ENCODE data around the gene NFE2L3.
"Not testable (repeated sequence)": the region's sequence is repeated elsewhere in the genome, so short reads cannot be mapped to it uniquely, and the experiment has no call there.

Gene NFE2L3

DNA sequence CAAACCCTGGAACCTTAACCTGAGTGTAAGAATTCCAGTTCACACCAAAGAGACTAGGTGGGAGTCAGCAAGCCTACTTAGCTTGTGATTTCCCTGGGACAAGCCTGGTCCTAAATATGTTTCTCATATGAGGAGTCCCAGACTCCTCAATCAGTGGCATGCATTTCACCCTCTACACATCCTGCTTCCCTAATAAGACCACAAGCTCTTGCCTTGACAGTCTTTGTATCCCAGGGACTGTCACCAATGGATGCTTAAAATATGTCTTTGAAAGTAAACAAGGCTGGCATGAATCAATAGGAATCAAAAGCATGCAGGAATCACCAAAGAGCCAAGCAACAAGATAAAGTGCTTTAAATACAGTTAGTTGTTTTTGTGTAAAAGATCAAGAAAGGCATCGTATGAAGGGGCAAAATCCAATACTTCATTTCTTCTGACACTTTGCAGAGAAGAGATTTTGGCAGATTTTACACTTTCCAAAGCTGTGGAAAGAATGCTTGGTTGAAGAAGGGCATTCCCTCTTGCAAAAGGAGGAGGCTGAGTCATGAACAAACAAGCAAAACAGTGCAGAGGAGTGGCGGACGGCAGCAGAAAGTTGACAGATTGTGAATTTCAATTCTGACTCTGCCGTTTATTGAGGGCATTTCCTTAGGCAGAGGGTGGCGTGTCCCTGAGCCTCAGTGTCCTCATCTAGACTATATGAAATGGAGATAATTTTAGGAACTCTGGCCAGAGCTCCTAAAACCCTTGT, 8.5 kb upstream of the NFE2L3 start:
- no peak overlapping the region for H3K4me3 ChIP-seq
- no peak overlapping the region for H3K27ac ChIP-seq
- H3K27me3 ChIP-seq, result no peaks in the 10 kb centered on the region
- H3K9me3 ChIP-seq (replicated peaks in 1 of 11), result peaks cover 11 to 27% (median 22%) of the 10 kb centered on the region in 11 experiments
- H3K4me2 ChIP-seq, result no peak overlapping the region
- no peaks in the 10 kb centered on the region for H3K36me3 ChIP-seq
- no peak for TF ChIP-seq Cebpa-rat (IDR thresholded peaks at IDR 0.05)
- no peak overlapping the region for H3K9ac ChIP-seq
- no peaks in the 10 kb centered on the region for H4K20me1 ChIP-seq
- peaks cover 0 to 27% (median 0%) of the 10 kb centered on the region in 10 experiments; a peak in 3 of 20 replicates for H3K4me1 ChIP-seq

DNA sequence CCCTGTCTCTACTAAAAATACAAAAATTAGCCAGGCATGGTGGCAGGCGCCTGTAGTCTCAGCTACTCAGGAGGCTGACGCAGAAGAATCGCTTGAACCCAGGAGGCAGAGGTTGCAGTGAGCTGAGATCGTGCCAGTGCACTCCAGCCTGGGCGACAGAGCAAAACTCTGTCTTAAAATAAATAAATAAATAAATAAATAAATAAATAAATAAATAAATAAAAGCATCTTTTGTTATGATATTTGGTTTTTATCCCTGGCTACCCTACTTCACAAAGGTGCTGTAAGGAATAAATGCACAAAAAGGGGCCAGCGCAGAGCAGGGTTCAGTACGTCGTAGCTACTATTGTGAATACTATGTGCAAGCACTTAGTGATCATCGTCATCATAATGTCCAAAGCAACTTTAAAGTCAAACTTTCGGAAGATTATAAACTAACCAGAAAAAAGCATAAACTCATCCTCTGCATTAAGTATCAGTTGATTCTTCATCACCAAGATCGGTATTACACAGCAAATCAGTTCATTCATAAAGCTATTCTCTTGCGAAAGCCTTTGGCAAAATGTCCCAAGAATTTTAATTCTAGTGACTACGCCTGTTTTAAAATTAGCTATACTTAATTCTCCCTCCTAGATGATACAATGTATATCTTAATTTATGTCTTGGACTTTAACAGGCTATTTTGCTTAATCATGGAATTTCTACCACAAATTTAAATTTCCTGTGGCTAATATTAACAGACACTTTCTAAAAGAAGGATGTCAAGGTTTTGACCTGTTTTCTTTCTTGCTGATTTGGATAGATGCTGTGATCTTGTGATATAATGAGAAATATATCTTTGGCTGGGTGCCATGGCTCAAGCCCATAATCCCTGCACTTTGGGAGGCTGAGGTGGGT, 7.6 kb upstream of the NFE2L3 start:
- H3K4me2 ChIP-seq, result peak overlapping the region in 1 of 11 experiments; percentile 41; a peak in 1 of 22 replicates
- no peak for TF ChIP-seq Cebpa-rat (IDR thresholded peaks at IDR 0.05)
- H3K9me3 ChIP-seq (replicated peaks in 1 of 11), result peaks cover 11 to 27% (median 22%) of the 10 kb centered on the region in 11 experiments
- H3K27me3 ChIP-seq, result no peaks in the 10 kb centered on the region
- H3K4me3 ChIP-seq, result no peak overlapping the region
- H3K36me3 ChIP-seq, result no peaks in the 10 kb centered on the region
- no peak overlapping the region for H3K9ac ChIP-seq
- H3K4me1 ChIP-seq, result peaks cover 0 to 20% (median 0%) of the 10 kb centered on the region in 10 experiments; a peak in 3 of 20 replicates
- H4K20me1 ChIP-seq, result no peaks in the 10 kb centered on the region
- H3K27ac ChIP-seq, result no peak overlapping the region

DNA sequence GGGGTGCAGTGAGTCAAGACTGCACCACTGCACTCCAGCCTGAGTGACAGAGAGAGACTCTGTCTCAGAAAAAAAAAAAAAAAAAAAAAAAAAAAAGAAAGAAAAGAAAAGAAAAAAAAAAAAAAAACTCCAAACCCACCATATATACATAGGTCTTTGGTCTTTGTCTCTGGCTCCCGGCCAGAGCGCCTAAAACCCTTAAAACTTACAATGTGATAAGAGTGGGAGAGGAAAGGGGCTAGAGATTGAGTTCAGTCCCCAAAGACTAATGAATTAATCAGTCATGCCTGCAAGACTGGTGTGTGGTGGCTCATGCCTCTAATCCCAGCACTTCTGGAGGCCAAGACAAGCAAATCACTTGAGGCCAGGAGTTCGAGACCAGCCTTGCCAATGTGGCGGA, 6.8 kb upstream of the NFE2L3 start:
- Histone ChIP-seq H4K20me1 (no peaks in the 10 kb centered on the region), H3K27me3 (no peaks in the 10 kb centered on the region), H3K9me3 (replicated peaks in 1 of 11) (peaks cover 11 to 27% (median 22%) of the 10 kb centered on the region in 11 experiments), H3K4me3 (no peak overlapping the region), H3K9ac (no peak overlapping the region), H3K4me1 (peaks cover 0 to 15% (median 0%) of the 10 kb centered on the region in 10 experiments; a peak in 2 of 20 replicates), H3K36me3 (no peaks in the 10 kb centered on the region), H3K4me2 (peak overlapping the region in 1 of 11 experiments; percentile 41; a peak in 1 of 22 replicates), H3K27ac (no peak overlapping the region)
- no peak for TF ChIP-seq Cebpa-rat (IDR thresholded peaks at IDR 0.05)

DNA sequence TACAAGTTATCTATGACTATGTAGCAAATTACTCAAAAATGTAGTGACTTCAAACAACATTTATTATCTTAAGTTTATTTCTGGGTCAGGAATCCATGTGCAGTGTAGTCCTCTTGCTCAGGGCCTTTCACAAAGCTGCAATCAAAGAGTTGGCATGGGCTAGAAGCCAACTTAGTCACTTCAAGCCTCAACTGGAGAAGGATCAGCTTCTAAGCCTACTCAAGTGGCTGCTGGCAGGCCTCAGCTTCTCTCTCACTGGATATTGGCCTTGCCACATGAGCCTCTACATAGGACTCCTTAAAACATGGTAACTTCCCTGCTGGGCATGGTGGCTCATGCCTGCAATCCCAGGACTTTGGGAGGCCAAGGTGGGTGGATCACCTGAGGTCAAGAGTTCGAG, 5.0 kb upstream of the NFE2L3 start:
- peaks cover 11 to 27% (median 22%) of the 10 kb centered on the region in 11 experiments for H3K9me3 ChIP-seq (replicated peaks in 1 of 11)
- no peak overlapping the region for H3K27ac ChIP-seq
- H3K9ac ChIP-seq, result no peak overlapping the region
- peaks cover 6 to 15% (median 8%) of the 10 kb centered on the region in 10 experiments; a peak in 17 of 20 replicates for H3K4me1 ChIP-seq
- no peak overlapping the region for H3K4me2 ChIP-seq
- no peaks in the 10 kb centered on the region for H3K36me3 ChIP-seq
- no peaks in the 10 kb centered on the region for H4K20me1 ChIP-seq
- H3K27me3 ChIP-seq, result no peaks in the 10 kb centered on the region
- peak overlapping the region in 1 of 10 experiments; percentile 8; a peak in 1 of 20 replicates for H3K4me3 ChIP-seq
- TF ChIP-seq Cebpa-rat (IDR thresholded peaks at IDR 0.05), result no peak

DNA sequence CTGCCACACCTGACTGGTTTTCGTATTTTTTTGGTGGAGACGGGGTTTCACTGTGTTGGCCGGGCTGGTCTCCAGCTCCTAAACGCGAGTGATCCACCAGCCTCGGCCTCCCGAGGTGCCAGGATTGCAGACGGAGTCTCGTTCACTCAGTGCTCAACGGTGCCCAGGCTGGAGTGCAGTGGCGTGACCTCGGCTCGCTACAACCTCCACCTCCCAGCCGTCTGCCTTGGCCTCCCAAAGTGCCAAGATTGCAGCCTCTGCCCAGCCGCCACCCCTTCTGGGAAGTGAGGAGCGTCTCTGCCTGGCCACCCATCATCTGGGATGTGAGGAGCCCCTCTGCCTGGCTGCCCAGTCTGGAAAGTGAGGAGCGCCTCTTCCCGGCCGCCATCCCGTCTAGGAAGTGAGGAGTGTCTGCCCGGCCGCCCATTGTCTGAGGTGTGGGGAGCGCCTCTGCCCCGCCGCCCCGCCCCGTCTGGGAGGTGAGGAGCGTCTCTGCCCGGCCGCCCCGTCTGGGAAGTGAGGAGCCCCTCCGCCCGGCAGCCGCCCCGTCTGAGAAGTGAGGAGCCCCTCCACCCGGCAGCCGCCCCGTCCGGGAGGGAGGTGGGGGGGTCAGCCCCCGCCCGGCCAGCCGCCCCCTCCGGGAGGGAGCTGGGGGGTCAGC, 4.2 kb upstream of the NFE2L3 start:
- not testable (repeated sequence) for H3K4me3 ChIP-seq, H4K20me1 ChIP-seq, H3K9ac ChIP-seq

DNA sequence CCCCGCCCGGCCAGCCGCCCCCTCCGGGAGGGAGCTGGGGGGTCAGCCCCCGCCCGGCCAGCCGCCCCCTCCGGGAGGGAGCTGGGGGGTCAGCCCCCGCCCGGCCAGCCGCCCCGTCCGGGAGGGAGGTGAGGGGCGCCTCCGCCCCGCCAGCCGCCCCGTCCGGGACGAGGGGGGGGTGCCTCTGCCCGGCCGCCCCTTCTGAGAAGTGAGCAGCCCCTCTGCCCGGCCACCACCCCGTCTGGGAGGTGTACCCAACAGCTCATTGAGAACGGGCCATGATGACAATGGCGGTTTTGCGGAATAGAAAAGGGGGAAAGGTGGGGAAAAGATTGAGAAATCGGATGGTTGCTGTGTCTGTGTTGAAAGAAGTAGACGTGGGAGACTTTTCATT, 3.7 kb upstream of the NFE2L3 start:
- H3K27me3 ChIP-seq, result peaks cover 0 to 10% (median 0%) of the 10 kb centered on the region in 11 experiments; a peak in 1 of 22 replicates
- H3K4me1 ChIP-seq, result peaks cover 15 to 25% (median 18%) of the 10 kb centered on the region in 10 experiments
- H3K4me2 ChIP-seq, H4K20me1 ChIP-seq, H3K27ac ChIP-seq, H3K4me3 ChIP-seq, H3K36me3 ChIP-seq, H3K9ac ChIP-seq: not testable (repeated sequence)
- H3K9me3 ChIP-seq (replicated peaks in 1 of 11), result peaks cover 11 to 27% (median 22%) of the 10 kb centered on the region in 11 experiments

More for the DNA sequence above, 4.2 kb upstream of the NFE2L3 start:
- Histone ChIP-seq H3K9me3 (replicated peaks in 1 of 11) (peaks cover 11 to 27% (median 22%) of the 10 kb centered on the region in 11 experiments), H3K4me1 (peaks cover 10 to 19% (median 13%) of the 10 kb centered on the region in 10 experiments)
- H3K36me3 ChIP-seq, H3K4me2 ChIP-seq, H3K27me3 ChIP-seq, H3K27ac ChIP-seq: not testable (repeated sequence)

DNA sequence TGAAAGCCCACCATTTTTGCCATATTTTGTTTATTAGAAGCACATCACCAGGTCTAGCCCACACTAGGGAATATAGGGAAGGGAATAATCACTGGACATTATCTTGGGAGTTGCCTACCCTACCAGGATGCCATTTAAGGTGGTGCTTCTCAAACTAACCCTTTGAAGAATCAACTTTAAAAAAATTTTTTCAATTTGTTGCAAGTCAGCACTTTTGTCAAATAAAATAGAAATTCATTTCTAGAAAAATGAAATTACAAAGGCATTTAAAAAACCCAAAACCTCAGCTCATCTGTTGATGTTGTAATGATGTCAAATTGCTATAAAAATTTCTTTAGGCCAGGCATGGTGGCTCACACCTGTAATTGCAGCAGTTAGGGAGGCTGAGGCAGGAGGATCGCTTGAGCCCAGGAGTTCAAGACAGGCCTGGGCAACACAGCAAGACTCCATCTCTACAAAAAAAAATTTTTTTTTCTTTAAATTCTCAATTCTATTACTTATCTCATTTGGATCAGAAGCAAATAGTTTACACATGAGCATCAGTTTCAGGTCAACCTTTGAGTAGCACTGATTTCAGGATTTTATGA, 2.5 kb upstream of the NFE2L3 start:
- Histone ChIP-seq H3K9ac (no peak overlapping the region), H3K4me2 (no peak overlapping the region)

DNA sequence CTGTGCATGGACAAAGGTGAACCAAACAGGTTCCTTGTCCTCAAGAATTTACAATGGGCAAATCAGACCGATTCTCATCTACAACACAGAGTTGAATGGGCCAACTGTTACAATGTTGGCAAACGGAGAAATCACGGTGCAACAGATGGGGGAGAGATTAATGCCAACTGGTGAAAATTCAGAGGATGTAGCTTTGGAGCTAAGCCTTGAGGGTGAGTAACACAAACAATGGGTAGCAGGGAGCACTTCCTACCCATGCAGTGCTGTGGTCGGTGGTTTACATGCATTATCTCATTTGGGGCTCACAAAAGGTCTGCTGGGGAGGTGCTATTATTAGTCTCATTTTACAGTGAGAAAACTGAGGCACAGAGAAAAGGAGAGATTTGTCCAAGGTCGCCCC, 902 bp upstream of the NFE2L3 start:
- H3K4me1 ChIP-seq, result peaks cover 43 to 48% (median 46%) of the 10 kb centered on the region in 10 experiments
- H3K27me3 ChIP-seq, result peaks cover 0 to 10% (median 0%) of the 10 kb centered on the region in 11 experiments; a peak in 1 of 22 replicates
- H4K20me1 ChIP-seq, result 0 out of 22 replicates have a peak, but pooled peaks cover 0 to 5% (median 0%) of the 10 kb centered on the region in 11 experiments
- H3K36me3 ChIP-seq, result no peaks in the 10 kb centered on the region
- peaks cover 11 to 24% (median 18%) of the 10 kb centered on the region in 11 experiments for H3K9me3 ChIP-seq (replicated peaks in 1 of 11)
- peak overlapping the region; percentile 73 to 98 (median 97); a peak in 21 of 22 replicates for H3K4me2 ChIP-seq
- H3K4me3 ChIP-seq, result peak overlapping the region in 3 of 10 experiments; percentile 85 to 93 (median 85); a peak in 5 of 20 replicates
- H3K9ac ChIP-seq, result peak overlapping the region in 1 of 11 experiments; percentile 82; a peak in 1 of 22 replicates
- H3K27ac ChIP-seq, result peak overlapping the region in 1 of 11 experiments; percentile 77; a peak in 2 of 22 replicates
- TF ChIP-seq Cebpa-rat (IDR thresholded peaks at IDR 0.05), result no peak

More for the DNA sequence above, 2.5 kb upstream of the NFE2L3 start:
- Histone ChIP-seq H3K4me1 (peaks cover 27 to 36% (median 30%) of the 10 kb centered on the region in 10 experiments), H3K27ac (no peak overlapping the region), H3K4me3 (no peak overlapping the region), H3K27me3 (peaks cover 0 to 10% (median 0%) of the 10 kb centered on the region in 11 experiments; a peak in 1 of 22 replicates), H4K20me1 (no peaks in the 10 kb centered on the region), H3K36me3 (no peaks in the 10 kb centered on the region), H3K9me3 (replicated peaks in 1 of 11) (peaks cover 11 to 27% (median 22%) of the 10 kb centered on the region in 11 experiments)
- TF ChIP-seq Cebpa-rat (IDR thresholded peaks at IDR 0.05), result no peak

Data from BLaER1 treated with 17β-estradiol and CSF1 and Interleukin-3, amounts not matched to agents 10 nM and 100 nM (cell line).